ENCODE measurements around the gene BANP.
"Not testable (repeated sequence)": the region's sequence is repeated elsewhere in the genome, so short reads cannot be mapped to it uniquely, and the experiment has no call there.

Gene BANP

DNA sequence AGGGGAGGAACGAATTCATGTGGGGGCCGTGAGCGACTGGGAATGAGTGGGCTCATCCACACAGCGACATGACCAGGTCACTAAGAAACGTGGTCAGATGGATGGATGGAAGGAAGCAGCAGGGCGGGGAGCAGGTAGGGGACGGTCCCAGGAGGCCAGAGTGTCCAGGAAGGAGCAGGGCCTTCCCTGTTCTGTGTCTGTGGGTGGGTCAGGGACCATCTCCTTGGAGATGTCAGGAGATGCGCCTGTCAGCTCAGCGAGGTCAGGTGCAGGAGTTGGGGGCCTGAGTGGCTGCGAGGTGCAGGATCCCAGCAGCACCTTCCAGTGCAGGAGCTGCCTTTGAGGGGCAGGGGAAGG, 85.4 kb downstream of the BANP start:
- DNase-seq (ENCODE audit: low read depth, low spot score); H3K4me3 ChIP-seq (ENCODE audit: low read length): not testable (repeated sequence)

DNA sequence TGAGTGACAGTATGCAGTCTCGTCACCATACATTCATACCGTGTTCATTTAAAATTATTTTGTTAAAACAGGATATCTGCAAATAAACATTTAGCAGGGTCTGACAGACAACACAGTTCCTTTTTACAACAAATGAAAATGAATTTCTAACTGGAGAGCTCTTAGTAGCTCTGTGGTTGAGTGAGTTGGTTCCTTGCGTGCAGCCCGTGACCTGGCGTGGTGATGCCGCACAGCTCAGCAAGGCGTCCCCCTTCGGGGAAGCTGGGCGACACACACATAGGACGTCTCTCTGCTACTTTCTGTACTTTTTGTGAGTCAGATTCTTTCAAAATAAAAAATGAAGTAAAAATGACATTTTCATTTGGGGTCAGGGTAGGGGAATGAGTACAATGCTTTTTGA, 86.1 kb downstream of the BANP start:
- not testable (repeated sequence) for DNase-seq (ENCODE audit: low read depth, low spot score); H3K4me3 ChIP-seq (ENCODE audit: low read length)

DNA sequence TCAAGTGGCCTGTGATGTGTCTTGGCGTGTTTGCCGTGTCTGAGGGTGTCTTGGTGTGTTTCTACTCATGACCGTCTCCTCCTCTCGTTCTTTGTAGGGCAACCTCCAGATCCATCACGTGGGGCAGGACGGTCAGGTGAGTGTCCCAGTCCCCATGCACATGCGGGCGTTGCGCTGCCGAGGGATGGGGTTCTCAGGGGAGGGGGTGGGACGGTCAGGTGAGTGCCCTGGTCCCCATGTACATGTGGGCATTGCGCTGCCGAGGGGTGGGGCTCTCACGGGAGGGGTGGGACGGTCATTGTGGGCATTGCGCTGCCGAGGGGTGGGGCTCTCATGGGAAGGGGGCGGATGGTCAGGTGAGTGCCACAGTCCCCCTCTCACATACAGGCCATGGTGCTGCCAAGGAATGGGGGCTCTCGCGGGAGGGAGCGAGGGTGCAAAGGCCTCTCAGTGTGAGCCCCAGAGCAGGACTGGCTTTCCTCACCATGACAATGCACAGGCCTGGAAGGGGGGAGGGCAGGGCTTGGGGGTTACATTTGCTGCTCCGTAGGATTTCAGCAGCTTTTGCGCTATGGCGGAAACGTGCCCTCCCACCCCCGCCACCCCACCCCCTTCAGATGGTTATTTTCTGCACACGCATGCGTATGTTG, 86.8 kb downstream of the BANP start:
- H3K4me3 ChIP-seq (ENCODE audit: low read length); DNase-seq (ENCODE audit: low read depth, low spot score): not testable (repeated sequence)

DNA sequence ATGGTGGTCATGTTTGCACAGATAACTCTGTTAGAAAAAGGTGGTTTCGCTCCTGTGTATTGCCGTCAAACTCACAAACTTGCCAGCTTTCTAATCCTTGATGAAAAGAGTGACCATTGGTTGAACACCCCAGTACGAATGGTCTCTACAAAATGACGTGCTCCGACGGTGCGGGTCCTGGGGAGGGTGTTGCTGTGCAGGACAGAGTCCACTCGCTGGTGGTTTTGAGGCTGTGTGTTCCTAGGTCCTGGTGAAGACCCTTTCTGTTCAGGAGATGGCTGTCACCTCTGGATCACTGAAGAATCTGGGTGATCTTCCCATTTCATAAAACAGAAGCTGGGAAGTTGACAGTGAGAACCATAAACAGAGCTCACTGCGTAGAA, 87.3 kb downstream of the BANP start:
- H3K4me3 ChIP-seq (ENCODE audit: low read length); DNase-seq (ENCODE audit: low read depth, low spot score): not testable (repeated sequence)

GRCh38 chr16:88039591-88039990, 88.4 kb downstream of the BANP start:
- no peak for DNase-seq (ENCODE audit: low read depth, low spot score)
- H3K4me3 ChIP-seq (ENCODE audit: low read length): no peak overlapping the region

DNA sequence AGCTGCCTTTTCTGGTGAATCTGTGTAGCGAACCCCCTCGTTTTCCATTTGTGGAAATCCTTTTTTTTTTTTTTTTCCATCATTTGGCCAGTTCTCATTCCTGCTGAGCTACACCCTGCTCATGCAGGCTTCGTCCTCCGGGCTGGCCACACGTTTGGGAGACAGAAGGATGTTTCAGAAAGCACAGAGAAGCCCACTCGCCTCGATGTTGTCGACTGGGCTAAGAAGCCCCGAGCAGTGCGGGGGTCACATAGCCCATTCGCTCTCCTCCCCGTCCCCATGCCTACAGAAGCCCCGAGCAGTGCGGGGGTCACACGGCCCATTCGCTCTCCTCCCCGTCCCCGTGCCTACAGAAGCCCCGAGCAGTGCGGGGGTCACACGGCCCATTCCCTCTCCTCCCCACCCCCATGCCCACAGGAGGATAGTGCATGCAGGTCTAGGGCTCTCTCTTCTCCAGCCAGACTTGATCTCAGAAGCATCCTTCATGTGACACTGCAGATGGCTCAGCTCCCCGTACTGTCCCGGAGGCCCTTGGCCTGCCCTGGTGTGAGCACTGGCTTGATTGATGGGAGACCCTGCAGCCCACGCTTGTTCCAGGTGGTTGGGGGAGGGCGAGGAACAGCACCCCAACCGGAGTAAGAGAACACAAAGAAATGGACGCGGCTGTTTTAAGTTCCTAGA, 89.1 kb downstream of the BANP start:
- not testable (repeated sequence) for H3K4me3 ChIP-seq (ENCODE audit: low read length); DNase-seq (ENCODE audit: low read depth, low spot score)

DNA sequence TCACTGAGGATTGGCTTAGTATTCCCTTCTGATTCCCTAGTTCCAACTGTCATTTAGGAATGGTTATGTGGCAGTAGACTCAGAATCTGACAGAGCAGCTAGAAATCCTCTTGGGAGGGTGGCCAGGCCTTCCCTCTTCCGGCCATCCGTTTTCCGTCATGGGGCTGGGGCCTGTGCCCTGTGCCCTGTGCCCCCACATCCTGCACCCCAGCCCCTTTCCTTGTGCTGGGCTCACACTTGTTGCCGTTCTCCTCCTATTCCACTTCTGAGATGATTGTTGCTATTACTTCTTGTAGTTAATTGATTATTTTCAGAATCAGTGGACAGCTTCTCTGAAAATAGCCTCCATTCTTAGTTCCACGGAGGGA, 89.6 kb downstream of the BANP start:
- DNase-seq (ENCODE audit: low read depth, low spot score): not testable (repeated sequence)

DNA sequence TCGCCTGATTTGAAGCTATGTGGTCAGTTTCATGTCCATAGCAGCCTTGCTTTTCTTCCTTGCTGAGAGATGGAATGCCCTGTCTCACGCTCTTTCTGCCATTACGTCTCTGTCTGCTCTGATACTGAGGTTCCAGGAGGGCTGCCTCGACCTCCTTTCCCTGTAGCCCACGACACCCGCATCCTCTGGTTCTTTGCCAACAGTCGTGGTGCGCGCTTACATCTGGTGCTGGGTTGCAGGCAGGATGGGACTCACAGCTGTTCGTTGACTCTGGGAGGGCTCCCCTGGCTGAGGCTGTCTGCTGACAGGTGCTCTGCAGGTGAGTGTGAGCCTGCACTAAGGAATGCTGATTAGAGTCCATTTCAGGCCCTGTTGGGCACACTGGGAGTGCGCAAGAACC, 90.3 kb downstream of the BANP start:
- DNase-seq (ENCODE audit: low read depth, low spot score); H3K4me3 ChIP-seq (ENCODE audit: low read length): not testable (repeated sequence)

More for the DNA sequence above, 89.6 kb downstream of the BANP start:
- H3K4me3 ChIP-seq (ENCODE audit: low read length): not testable (repeated sequence)

DNA sequence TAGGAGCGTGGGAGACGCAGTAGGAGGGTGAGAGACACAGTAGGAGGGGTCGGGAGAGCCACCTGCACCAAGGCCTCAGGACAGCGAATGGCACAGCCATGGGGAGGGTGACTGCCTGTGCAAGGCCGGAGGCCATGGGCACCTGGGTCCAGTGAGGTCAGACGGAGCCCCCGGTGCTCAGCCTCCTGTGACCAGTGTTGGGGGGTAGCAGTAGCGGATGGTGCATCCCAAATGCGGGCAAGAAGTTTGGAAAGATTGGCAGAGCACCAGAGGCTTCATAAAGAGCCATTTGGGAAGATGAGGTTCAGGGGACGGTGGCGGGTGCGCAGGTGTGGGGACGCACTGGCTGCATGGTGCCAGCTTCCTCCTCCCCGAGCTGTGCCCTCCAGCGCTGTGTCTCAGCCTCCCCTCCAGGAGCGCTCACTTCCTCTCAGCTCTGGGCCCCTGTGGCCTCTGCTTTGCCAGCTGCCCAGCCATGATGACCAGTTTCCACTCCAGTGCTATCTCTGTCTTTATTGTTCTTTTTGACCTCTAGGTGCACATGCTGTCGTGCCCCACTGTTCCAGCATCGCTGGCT, 90.8 kb downstream of the BANP start:
- not testable (repeated sequence) for H3K4me3 ChIP-seq (ENCODE audit: low read length); DNase-seq (ENCODE audit: low read depth, low spot score)

GRCh38 chr16:88043208-88043910, 92.1 kb downstream of the BANP start:
- DNase-seq (ENCODE audit: low read depth, low spot score); H3K4me3 ChIP-seq (ENCODE audit: low read length): not testable (repeated sequence)

GRCh38 chr16:88044121-88044581, 92.9 kb downstream of the BANP start:
- H3K4me3 ChIP-seq (ENCODE audit: low read length); DNase-seq (ENCODE audit: low read depth, low spot score): not testable (repeated sequence)

DNA sequence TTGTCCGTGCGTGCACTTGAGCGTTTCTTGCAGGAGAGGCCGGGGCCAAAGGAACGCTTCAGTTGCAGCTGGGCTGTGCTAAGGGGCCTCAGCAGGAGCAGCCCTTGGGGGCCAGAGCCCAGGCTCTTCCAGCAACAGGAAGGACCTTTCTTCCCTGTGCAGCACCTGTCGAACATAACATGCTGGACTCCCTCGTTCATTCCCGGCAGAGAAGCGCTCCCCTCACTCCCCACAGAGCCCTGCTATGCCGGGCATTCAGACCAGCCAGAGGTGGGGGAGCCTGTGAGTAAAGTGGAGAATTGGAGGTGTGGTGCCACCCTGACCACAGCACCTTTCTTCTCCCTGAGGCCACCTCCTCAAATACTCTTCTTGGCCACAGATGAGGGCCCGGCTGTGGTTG, 94.1 kb downstream of the BANP start:
- not testable (repeated sequence) for H3K4me3 ChIP-seq (ENCODE audit: low read length); DNase-seq (ENCODE audit: low read depth, low spot score)

DNA sequence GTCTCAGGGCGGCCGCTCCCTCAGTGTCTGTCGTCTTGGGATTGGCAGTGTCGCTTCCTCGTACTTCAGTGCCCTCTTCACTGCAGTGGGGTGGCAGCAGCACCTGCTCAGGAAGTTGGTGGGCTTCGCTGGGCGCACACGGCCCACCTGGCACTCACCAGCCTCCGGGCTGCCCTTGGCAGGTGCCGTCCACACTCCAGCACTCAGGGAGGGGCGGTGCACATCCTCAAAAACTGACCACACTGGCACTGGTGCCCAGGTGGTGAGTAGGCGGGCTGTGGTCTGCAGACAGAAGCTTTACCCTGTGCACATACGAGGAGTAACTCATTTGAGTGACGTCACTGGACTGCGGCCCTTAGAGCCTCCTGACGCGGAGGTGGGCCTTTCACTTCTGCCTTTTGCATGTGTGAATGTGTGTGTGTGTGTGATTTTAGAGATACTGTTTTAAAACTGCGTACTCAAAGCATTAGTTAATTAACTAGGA, 94.6 kb downstream of the BANP start:
- no peak for DNase-seq (ENCODE audit: low read depth, low spot score)
- no peak overlapping the region for H3K4me3 ChIP-seq (ENCODE audit: low read length)

- no peak overlapping the region for H3K4me3 ChIP-seq (ENCODE audit: low read length)
- no peak for DNase-seq (ENCODE audit: low read depth, low spot score)
Measured at GRCh38 chr16:88047462-88047861, 96.2 kb downstream of the BANP start.

DNA sequence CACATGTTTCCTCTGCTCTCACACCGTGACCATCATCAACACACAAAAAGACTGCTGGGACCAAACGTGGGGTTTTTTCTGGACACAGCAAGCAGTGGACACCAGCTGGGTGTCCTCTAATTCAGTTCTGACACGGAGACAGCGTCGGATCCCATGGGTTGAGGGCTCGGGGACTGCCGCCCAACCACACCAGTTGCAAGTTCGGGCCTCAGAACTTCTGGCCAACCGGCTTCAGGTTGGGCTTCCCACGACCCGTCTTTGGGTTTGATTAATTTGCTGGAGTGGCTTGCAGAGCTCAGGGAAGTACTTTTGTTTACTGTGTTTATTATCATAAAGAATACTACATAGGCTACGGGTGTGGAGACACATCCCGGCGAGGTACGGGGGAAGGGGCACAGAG, 97.8 kb downstream of the BANP start:
- no peak for DNase-seq (ENCODE audit: low read depth, low spot score)
- H3K4me3 ChIP-seq (ENCODE audit: low read length): no peak overlapping the region

DNA sequence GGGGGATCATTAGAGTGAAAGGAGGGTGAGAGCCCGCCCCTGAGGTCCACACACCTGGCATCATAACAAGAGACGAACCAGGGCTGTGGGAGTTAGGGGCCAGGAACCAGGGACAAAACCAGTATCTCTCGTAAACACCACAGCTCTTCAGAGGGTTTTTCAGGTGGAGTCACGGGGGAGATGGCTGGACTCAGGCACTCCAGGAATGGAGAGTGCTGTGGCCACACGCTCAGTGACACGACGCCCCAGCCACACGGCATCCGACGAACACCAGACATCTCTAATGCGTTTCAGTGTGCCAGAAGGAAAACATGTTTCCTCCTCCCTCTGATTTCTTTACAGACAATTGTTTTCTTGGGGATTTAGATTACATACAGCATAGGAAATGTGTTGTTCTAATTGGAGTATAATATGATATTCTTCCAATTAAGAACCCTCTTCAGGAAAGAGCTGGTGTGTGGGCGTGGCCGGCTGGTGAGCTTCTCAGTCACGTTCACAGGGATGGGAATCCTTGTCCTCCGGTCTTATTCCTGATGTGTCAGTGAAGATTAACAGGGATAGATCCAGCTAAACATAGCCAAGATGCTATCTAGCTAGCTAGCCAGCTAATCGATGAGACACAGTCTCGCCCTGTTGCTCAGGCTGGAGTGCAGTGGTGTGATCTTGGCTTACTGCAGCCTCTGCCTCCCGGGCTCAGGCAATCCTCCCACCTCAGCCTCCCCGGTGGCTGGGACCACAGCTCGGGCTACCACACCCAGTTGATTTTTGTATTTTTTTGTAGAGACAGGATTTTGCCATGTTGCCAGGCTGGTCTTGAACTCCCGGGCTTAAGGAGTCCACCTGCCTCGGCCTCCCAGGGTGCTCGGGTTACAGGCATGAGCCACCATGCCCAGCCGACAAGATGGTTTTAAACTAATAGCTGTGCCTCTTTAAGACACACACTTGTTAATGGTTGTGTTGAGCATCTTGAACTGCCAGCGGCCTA, 98.6 kb downstream of the BANP start:
- no peak for DNase-seq (ENCODE audit: low read depth, low spot score)
- H3K4me3 ChIP-seq (ENCODE audit: low read length): no peak overlapping the region

DNA sequence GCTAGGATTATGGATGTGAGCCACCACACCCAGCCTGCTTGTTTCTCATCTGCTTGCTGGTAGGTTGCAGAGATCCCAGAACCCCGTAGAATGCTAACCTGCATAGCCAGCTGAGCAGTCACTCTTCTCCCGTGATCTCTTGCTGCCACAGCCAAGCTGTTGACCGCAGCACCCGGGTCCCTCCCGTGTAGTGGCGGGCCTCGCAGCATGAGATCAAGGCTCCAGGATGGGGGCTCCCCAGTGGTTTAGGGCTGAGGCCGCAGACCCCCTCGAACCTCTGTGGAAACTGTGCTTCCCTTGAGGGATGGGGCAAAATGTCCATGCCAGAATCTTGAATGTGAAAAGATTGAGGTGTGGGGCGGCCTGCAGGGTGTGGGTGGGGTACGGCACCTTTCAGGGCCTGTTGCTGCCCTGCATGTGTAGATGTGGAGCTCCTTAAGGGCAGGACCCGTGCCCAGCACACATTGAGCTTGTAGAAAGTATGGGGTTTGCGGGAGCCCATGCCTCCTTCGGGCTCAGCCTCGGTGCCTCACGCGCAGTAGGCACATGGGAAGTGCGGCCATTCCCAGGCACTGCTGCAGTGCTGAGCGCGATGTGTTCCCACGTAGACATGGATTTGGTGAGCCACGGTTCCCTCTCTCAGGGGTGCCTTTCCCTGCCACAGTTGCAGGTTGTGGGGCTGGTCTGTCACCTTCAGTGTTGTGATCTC, 99.9 kb downstream of the BANP start:
- no peak overlapping the region for H3K4me3 ChIP-seq (ENCODE audit: low read length)
- no peak for DNase-seq (ENCODE audit: low read depth, low spot score)

DNA sequence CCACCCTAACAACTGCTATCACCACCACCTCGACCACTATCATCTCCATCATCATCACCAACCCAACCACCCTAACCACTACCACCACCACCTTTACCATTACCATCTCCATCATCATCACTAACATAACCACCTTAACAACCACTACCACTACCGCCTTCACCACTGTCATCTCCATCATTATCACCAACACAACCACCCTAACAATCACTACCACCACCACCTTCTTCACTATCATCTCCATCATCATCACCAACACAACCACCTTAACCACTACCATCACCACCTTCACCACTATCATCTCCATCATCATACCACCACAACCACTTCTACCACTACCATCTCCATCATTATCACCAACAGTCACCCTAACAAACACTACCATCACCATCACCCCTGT, 101.4 kb downstream of the BANP start:
- DNase-seq (ENCODE audit: low read depth, low spot score): no peak
- no peak overlapping the region for H3K4me3 ChIP-seq (ENCODE audit: low read length)
